Ectodermal cell (in vitro differentiated cells): Measurements from ENCODE around the gene ERVV-1. TPM values are rescaled to one million over a fixed set of nuclear protein-coding genes. Genes with fewer than 3 reads are reported as not detected.
"Not testable (repeated sequence)": the region's sequence is repeated elsewhere in the genome, so short reads cannot be mapped to it uniquely, and the experiment has no call there.

Experiments used
- H3K27ac ChIP-seq: 2 replicates; pipeline ENCODE4 v1.7.0; 2013; ENCODE audit warnings: mild to moderate bottlenecking, low read depth, low read length; ENCODE audit not compliant: insufficient read depth, poor library complexity, severe bottlenecking
- H3K27me3 ChIP-seq: 2 replicates; pipeline ENCODE4 v1.7.0; 2013; ENCODE audit warnings: mild to moderate bottlenecking, low read length; ENCODE audit not compliant: insufficient read depth, control insufficient read depth, poor library complexity, severe bottlenecking
- H3K36me3 ChIP-seq: one replicate; pipeline ENCODE4 v1.7.0; 2013; ENCODE audit warnings: low read length; ENCODE audit not compliant: control insufficient read depth, insufficient read depth
- H3K4me1 ChIP-seq: one replicate; pipeline ENCODE4 v1.7.0; 2013; ENCODE audit warnings: low read length; ENCODE audit not compliant: control insufficient read depth, insufficient read depth
- H3K4me3 ChIP-seq: 2 replicates; pipeline ENCODE4 v1.7.0; 2013; ENCODE audit warnings: low read depth, low read length, control low read depth; ENCODE audit not compliant: insufficient read depth
- H3K9me3 ChIP-seq: 2 replicates; pipeline ENCODE4 v1.7.0; 2013; ENCODE audit warnings: mild to moderate bottlenecking, low read length, moderate library complexity; ENCODE audit not compliant: control insufficient read depth
- WGBS, 2 experiments: methylation state at CpG; one replicate each; pipeline ENCODE4 v1.1.7; 2013; ENCODE audit warnings: missing lambda C conversion rate in 2 of 2; 5-methylcytosine and 5-hydroxymethylcytosine counted together
- polyA plus RNA-seq, 4 experiments: library from polyadenylated mRNA; stranded (reverse); fragments of 50-300 nt; gene quantifications; one replicate each; pipeline ENCODE4 v1.2.3, GENCODE V29; 2013

The ERVV-1 gene, protein sequence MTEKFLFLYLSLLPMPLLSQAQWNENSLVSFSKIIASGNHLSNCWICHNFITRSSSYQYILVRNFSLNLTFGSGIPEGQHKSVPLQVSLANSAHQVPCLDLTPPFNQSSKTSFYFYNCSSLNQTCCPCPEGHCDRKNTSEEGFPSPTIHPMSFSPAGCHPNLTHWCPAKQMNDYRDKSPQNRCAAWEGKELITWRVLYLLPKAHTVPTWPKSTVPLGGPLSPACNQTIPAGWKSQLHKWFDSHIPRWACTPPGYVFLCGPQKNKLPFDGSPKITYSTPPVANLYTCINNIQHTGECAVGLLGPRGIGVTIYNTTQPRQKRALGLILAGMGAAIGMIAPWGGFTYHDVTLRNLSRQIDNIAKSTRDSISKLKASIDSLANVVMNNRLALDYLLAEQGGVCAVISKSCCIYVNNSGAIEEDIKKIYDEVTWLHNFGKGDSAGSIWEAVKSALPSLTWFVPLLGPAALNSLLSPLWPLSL
- polyA plus RNA-seq (2013, experiment 1 of 4), result not detected
- polyA plus RNA-seq (2013, experiment 2 of 4), result not detected
- not detected for polyA plus RNA-seq (2013, experiment 3 of 4)
- polyA plus RNA-seq (2013, experiment 4 of 4), result not detected

GRCh38 chr19:53013621-53014020 lies at the start of gene ERVV-1:
Gene ERVV-1, plus strand, starts transcription at chr19:53013921. Its CDS starts 170 bp downstream, at chr19:53014091.
- WGBS, 2 experiments, result 91 to 92% methylated on average over 7 of the region's 7 CpGs
- H3K27ac ChIP-seq, result no peak within 1 kb of the TSS
- no peaks in the 10 kb centered on the region for H3K4me1 ChIP-seq

DNA sequence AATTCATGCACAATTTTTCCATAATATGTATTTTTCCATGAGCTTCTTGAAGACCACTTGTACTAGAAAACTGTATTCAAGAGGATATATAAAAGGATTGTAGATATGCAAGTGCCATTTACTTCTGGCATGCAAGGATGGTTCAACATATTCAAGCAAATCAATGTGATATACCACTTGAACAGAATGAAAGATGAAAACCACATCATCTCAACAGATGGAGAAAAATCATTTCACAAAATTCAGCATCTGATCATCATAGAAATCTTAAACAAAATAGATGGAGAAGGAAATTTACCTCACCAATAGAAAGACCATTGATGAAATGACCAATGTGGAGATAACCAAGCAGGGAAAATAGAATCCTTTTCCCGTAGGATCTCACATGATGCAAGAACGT lies 45.9 kb upstream of the ERVV-1 start:
- 95 to 97% methylated on average over 2 of the region's 2 CpGs for WGBS, 2 experiments
- H3K27ac ChIP-seq, result no peak overlapping the region
- H3K4me1 ChIP-seq, result no peaks in the 10 kb centered on the region
- H3K4me3 ChIP-seq, result no peak overlapping the region
- no peaks in the 10 kb centered on the region for H3K36me3 ChIP-seq
- no peaks in the 10 kb centered on the region for H3K9me3 ChIP-seq
- no peaks in the 10 kb centered on the region for H3K27me3 ChIP-seq

More at GRCh38 chr19:53013621-53014020, at the start of gene ERVV-1:
- H3K27me3 ChIP-seq, result no peaks in the 10 kb centered on the region
- no peaks in the 10 kb centered on the region for H3K36me3 ChIP-seq
- no peak within 1 kb of the TSS for H3K4me3 ChIP-seq
- H3K9me3 ChIP-seq, result no peaks in the 10 kb centered on the region

GRCh38 chr19:52981329-52981728 lies 32.4 kb upstream of the ERVV-1 start:
- Histone ChIP-seq H3K27me3 (no peaks in the 10 kb centered on the region), H3K9me3 (peaks cover 2% of the 10 kb centered on the region), H3K27ac (no peak overlapping the region), H3K4me3 (no peak overlapping the region), H3K36me3 (peaks cover 18% of the 10 kb centered on the region), H3K4me1 (no peaks in the 10 kb centered on the region)
- 59 to 61% methylated on average over 4 of the region's 4 CpGs for WGBS, 2 experiments

GRCh38 chr19:52983167-52983566 lies 30.6 kb upstream of the ERVV-1 start:
- 85 to 90% methylated on average over 3 of the region's 3 CpGs for WGBS, 2 experiments
- not testable (repeated sequence) for H3K27ac ChIP-seq, H3K4me3 ChIP-seq, H3K27me3 ChIP-seq, H3K9me3 ChIP-seq, H3K4me1 ChIP-seq
- peaks cover 21% of the 10 kb centered on the region for H3K36me3 ChIP-seq

- Histone ChIP-seq H3K4me1 (peaks cover under 1% of the 10 kb centered on the region), H3K27me3 (peaks cover 2% of the 10 kb centered on the region), H3K27ac (no peak overlapping the region), H3K9me3 (peaks cover 2% of the 10 kb centered on the region), H3K4me3 (no peak overlapping the region), H3K36me3 (peaks cover 21% of the 10 kb centered on the region)
- 94 to 96% methylated on average over 4 of the region's 4 CpGs for WGBS, 2 experiments
These were observed 26.5 kb upstream of the ERVV-1 start for GRCh38 chr19:52987221-52987620.

GRCh38 chr19:52988506-52988905 lies 25.2 kb upstream of the ERVV-1 start:
- Histone ChIP-seq H3K9me3 (peaks cover 2% of the 10 kb centered on the region), H3K27ac (no peak overlapping the region), H3K36me3 (peaks cover 21% of the 10 kb centered on the region), H3K4me1 (peaks cover 5% of the 10 kb centered on the region), H3K27me3 (peaks cover 9% of the 10 kb centered on the region), H3K4me3 (no peak overlapping the region)
- 90 to 95% methylated on average over 5 of the region's 5 CpGs for WGBS, 2 experiments

DNA sequence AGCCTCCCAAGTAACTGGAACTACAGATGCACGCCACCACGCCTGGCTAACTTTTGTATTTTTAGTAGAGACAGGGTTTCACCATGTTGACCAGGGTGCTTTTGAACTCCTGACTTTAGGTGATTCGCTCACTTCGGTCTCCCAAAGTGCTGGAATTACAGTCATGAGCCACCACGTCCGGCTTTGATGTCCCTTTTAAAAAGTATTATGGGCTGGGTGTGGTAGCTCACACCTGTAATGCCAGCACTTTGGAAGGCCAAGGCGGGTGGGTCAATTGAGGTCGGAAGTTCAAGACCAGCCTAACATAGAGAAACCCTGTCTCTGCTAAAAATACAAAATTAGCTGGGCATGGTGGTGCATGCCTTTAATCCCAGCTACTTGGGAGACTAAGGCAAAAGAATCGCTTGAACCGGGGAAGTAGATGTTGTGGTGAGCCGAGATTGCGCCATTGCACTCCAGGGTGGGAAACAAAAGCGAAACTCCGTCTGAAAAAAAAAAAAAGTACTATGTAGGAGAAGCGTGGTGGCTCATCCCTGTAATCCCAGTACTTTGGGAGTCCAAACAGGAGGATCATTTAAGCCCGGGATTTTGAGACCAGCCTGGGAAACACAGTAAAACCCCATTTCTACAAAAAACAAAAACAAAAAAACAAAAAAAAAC lies 22.8 kb upstream of the ERVV-1 start:
- 92 to 94% methylated on average over 16 of the region's 16 CpGs for WGBS, 2 experiments
- peaks cover 7% of the 10 kb centered on the region for H3K36me3 ChIP-seq

DNA sequence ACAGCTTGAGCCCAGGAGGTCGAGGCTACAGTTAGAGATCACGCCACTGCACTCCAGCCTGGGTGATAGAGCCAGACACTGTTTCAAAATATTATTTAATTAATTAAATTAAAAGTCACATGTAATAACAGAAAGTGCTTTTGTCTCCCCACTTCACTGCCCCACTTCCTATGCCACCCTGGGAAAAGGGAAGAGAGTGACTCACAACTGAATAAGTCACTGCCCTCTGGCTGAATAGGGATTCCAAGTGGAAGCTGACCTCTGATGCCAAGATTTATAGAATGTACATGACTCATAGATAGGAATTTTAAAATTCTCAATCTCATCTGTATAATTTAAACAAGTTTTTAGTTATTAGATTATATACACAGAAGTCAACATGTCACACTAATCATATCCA lies 22.2 kb upstream of the ERVV-1 start:
- Histone ChIP-seq H3K36me3 (peaks cover 1% of the 10 kb centered on the region), H3K27ac (no peak overlapping the region), H3K9me3 (no peaks in the 10 kb centered on the region), H3K27me3 (peaks cover 9% of the 10 kb centered on the region), H3K4me3 (no peak overlapping the region), H3K4me1 (peaks cover 5% of the 10 kb centered on the region)
- 91 to 100% methylated on average over 2 of the region's 2 CpGs for WGBS, 2 experiments

More for the DNA sequence above, 22.8 kb upstream of the ERVV-1 start:
- no peak overlapping the region for H3K27ac ChIP-seq
- no peaks in the 10 kb centered on the region for H3K9me3 ChIP-seq
- peaks cover 9% of the 10 kb centered on the region for H3K27me3 ChIP-seq
- no peak overlapping the region for H3K4me3 ChIP-seq
- peaks cover 5% of the 10 kb centered on the region for H3K4me1 ChIP-seq

DNA sequence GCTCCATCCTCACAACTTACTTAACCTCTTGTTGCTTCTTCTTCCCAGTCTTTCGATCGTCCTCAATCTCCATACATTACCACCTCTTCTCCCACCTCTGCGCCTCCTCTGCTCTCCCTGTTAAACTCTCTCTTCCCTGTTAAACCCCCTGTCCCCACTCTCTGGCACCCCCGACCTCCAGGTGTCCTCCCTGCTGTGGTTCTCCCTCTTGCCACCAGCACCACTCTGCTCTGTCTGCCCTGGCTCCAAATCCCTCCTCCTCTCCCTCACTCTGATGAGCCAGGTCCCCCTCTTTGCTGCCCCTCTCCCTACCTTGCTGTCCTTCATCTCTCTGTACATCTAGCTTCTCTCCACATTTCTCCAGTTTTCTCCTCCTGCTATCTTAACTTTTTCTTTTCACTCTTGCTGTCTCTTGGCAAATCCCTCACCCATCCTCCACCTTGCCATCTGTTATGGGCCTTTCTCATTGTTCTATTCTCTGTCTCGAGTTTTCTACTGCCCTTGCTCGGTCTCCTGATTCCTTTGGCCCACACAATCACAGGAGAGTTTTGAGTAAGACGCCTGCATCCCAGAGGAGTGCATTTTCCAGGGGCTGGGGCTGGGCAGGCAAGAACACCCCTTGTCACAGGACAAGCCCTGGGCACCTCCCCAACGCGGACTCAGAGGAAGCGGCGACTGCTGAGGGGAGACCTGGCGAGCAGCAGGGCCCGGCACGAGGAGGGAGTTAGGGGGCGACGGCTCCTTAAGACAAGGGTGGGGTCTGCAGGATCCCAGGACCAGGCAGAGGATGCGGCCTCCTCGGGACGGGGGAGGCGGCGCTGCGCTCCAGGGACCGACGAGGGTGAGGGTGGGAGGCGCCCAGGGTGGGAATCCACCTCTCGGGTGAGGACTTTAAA lies 21.4 kb upstream of the ERVV-1 start:
- Histone ChIP-seq H3K27ac (no peak overlapping the region), H3K9me3 (no peaks in the 10 kb centered on the region), H3K4me1 (peaks cover 5% of the 10 kb centered on the region), H3K36me3 (no peaks in the 10 kb centered on the region), H3K4me3 (peak overlapping the region; percentile 36), H3K27me3 (peaks cover 9% of the 10 kb centered on the region)
- 33 to 37% methylated on average over 26 of the region's 26 CpGs for WGBS, 2 experiments
